Testis (tissue), 3 donors: ENCODE results near the gene DUSP6. TPM values are rescaled to one million over a fixed set of nuclear protein-coding genes. Genes with fewer than 3 reads are reported as not detected.

Experiments used
- DNase-seq: peaks from one replicate; pipeline ENCODE4 v3.0.0-alpha.2; 2019
- H3K27ac ChIP-seq, 2 donors: fragments of 200-600 bp; sonication (generic); one replicate each; pipeline ENCODE4 v1.5.1; 2019
- H3K27me3 ChIP-seq: fragments of 200-600 bp; sonication (generic); one replicate; pipeline ENCODE4 v1.5.1; 2019
- H3K36me3 ChIP-seq: fragments of 200-600 bp; sonication (generic); one replicate; pipeline ENCODE4 v1.5.1; 2017; ENCODE audit warnings: low read depth; ENCODE audit errors: missing control alignments
- H3K4me1 ChIP-seq: fragments of 200-600 bp; sonication (generic); one replicate; pipeline ENCODE4 v1.5.1; 2019
- H3K4me3 ChIP-seq, 2 donors: fragments of 200-600 bp; sonication (generic); one replicate each; pipeline ENCODE4 v1.5.1; 2017 to 2019
- H3K9me3 ChIP-seq: fragments of 200-600 bp; sonication (generic); one replicate; pipeline ENCODE4 v1.5.1; 2017
- POLR2A ChIP-seq: fragments of 450-650 bp; IDR thresholded peaks from one replicate; pipeline ENCODE4 v1.6.1; 2017; ENCODE audit warnings: antibody characterized with exemption, mild to moderate bottlenecking, moderate library complexity
- WGBS, 2 donors: methylation state at CpG; one replicate each; pipeline ENCODE4 v1.1.5; 2018; 5-methylcytosine and 5-hydroxymethylcytosine counted together
- intact Hi-C: fragments of 100-400 bp; cut with DNase I; formaldehyde crosslinking; loops from one replicate; pipeline ENCODE4 v1.15.1; 2023; ENCODE audit warnings: low total_unique reads
- polyA plus RNA-seq: library from polyadenylated mRNA; stranded (reverse); fragments of 350-450 nt; fragmentation: Illumina TruSeq; extraction: RNeasy Lipid Tissue Mini Kit (QIAGEN cat#74804); gene quantifications from one replicate; pipeline ENCODE4 v1.2.3, GENCODE V29; 2014; ENCODE audit warnings: low read depth, low replicate concordance; ENCODE audit not compliant: insufficient read depth
- total RNA-seq, 2 donors: library from RNA; depleted of rRNA; stranded (reverse); fragments of >200 nt; gene quantifications; one replicate each; pipeline ENCODE4 v1.2.3, GENCODE V29; 2016
- TF ChIP-seq, protein P1 (sequence below), 3 experiments: fragments of 450-650 bp in 2 of 3; fragments of 200-600 bp in 1 of 3; sonication (generic) in 1 of 3; IDR thresholded peaks; one replicate each; pipeline ENCODE4 v1.5.1; 2016 to 2019; ENCODE audit warnings: antibody characterized with exemption in 3 of 3, mild to moderate bottlenecking in 2 of 3, moderate library complexity in 1 of 3

DUSP6 gene
- total and polyA plus RNA-seq, 3 donors from 2014 or later = 10.9 to 17.2 (median 15.1) TPM

DNA sequence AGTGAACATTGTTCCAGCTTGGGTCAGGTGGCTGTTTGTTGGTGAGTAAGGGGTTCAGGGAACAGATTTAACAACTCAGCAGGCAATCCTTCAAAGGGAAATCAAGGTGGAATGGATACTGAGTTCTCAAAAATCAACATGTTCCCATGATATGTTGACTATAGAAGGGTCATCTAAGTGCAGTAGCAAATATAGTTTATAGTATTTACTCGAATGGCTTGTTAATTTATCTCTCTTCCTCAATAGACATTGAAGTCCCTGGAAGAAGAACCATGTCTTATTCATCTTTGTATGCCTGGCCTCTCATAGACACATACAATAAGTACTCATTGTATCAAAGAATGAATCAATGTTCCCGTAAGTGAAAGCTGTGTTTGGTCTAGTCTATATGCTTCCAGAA is 24.5 kb upstream of the DUSP6 start:
- no peak for TF ChIP-seq POLR2A
- TF ChIP-seq, protein P1, sequence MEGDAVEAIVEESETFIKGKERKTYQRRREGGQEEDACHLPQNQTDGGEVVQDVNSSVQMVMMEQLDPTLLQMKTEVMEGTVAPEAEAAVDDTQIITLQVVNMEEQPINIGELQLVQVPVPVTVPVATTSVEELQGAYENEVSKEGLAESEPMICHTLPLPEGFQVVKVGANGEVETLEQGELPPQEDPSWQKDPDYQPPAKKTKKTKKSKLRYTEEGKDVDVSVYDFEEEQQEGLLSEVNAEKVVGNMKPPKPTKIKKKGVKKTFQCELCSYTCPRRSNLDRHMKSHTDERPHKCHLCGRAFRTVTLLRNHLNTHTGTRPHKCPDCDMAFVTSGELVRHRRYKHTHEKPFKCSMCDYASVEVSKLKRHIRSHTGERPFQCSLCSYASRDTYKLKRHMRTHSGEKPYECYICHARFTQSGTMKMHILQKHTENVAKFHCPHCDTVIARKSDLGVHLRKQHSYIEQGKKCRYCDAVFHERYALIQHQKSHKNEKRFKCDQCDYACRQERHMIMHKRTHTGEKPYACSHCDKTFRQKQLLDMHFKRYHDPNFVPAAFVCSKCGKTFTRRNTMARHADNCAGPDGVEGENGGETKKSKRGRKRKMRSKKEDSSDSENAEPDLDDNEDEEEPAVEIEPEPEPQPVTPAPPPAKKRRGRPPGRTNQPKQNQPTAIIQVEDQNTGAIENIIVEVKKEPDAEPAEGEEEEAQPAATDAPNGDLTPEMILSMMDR (IDR thresholded peaks at IDR 0.05) = no peak
- no peak for DNase-seq
- no peaks in the 10 kb centered on the region for H3K4me1 ChIP-seq
- H3K4me3 ChIP-seq = no peak overlapping the region
- H3K27ac ChIP-seq = no peak overlapping the region
- 86 to 87% methylated on average over 2 of the region's 2 CpGs for WGBS, 2 donors
- H3K36me3 ChIP-seq = no peaks in the 10 kb centered on the region
- H3K27me3 ChIP-seq = no peaks in the 10 kb centered on the region
- H3K9me3 ChIP-seq = no peaks in the 10 kb centered on the region
- intact Hi-C loops = no loop called here

DNA sequence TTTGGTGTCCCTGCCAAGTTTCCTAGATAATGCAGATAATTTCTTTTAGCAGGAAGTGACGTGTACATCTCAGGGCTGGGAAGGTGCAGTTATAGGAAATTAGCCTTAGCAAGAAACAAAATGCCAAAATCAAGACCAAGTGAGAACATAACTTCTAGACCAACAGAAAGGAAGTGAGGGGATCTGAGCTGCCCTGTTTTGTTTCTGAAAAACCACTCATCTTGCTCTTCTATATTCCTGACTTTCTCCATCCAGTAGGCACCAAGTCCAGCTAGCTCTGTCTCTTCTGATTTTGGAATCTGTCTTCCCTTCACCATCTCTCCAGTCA is 23.9 kb upstream of the DUSP6 start:
- no peaks in the 10 kb centered on the region for H3K27me3 ChIP-seq
- no peaks in the 10 kb centered on the region for H3K9me3 ChIP-seq
- no peak overlapping the region for H3K27ac ChIP-seq
- no peaks in the 10 kb centered on the region for H3K36me3 ChIP-seq
- intact Hi-C loops = no loop called here
- no peak overlapping the region for H3K4me3 ChIP-seq
- 80 to 89% methylated on average over 1 of the region's 1 CpG for WGBS, 2 donors
- no peaks in the 10 kb centered on the region for H3K4me1 ChIP-seq
- no peak for TF ChIP-seq POLR2A
- TF ChIP-seq, protein P1 (IDR thresholded peaks at IDR 0.05) = no peak
- no peak for DNase-seq

- H3K27ac ChIP-seq = peak overlapping the region in 1 of 2 donors; percentile 29
- DNase-seq = no peak
- no peaks in the 10 kb centered on the region for H3K4me1 ChIP-seq
- no peaks in the 10 kb centered on the region for H3K9me3 ChIP-seq
- TF ChIP-seq POLR2A = no peak
- TF ChIP-seq, protein P1 (IDR thresholded peaks at IDR 0.05) = no peak
- 63 to 69% methylated on average over 2 of the region's 2 CpGs for WGBS, 2 donors
- H3K4me3 ChIP-seq = no peak overlapping the region
- H3K27me3 ChIP-seq = no peaks in the 10 kb centered on the region
- H3K36me3 ChIP-seq = no peaks in the 10 kb centered on the region
- intact Hi-C loops = no loop called here
Measured at GRCh38 chr12:89373763-89374572, 21.7 kb upstream of the DUSP6 start.

- no peak for DNase-seq
- Histone ChIP-seq H3K9me3 (no peaks in the 10 kb centered on the region), H3K27me3 (no peaks in the 10 kb centered on the region), H3K36me3 (no peaks in the 10 kb centered on the region), H3K4me3 (no peak overlapping the region), H3K27ac (no peak overlapping the region), H3K4me1 (no peaks in the 10 kb centered on the region)
- WGBS, 2 donors = 58 to 66% methylated on average over 6 of the region's 6 CpGs
- intact Hi-C loops = no loop called here
- TF ChIP-seq, protein P1 (IDR thresholded peaks at IDR 0.05) = no peak
Measured at GRCh38 chr12:89372584-89373370, 20.5 kb upstream of the DUSP6 start.
